Ishikawa (cell line): ENCODE measurements around the gene DPP4.

Experiments used
- CEBPB ChIP-seq: IDR thresholded peaks from 2 replicates; pipeline ENCODE4 v1.6.1; 2012
- CREB1 ChIP-seq: IDR thresholded peaks from 2 replicates; pipeline ENCODE4 v1.6.1; 2012; ENCODE audit warnings: low read depth
- EGR1 ChIP-seq: IDR thresholded peaks from 2 replicates; pipeline ENCODE4 v1.6.1; 2012
- EP300 ChIP-seq: IDR thresholded peaks from 2 replicates; pipeline ENCODE4 v1.6.1; 2012; ENCODE audit warnings: borderline replicate concordance
- FOXM1 ChIP-seq: IDR thresholded peaks from 2 replicates; pipeline ENCODE4 v1.6.1; 2012; ENCODE audit warnings: low read depth, borderline replicate concordance
- MAX ChIP-seq: IDR thresholded peaks from 2 replicates; pipeline ENCODE4 v1.6.1; 2012
- NFIC ChIP-seq: IDR thresholded peaks from 2 replicates; pipeline ENCODE4 v1.6.1; 2012
- RAD21 ChIP-seq: IDR thresholded peaks from 2 replicates; pipeline ENCODE4 v1.6.1; 2012; ENCODE audit warnings: low read depth
- REST ChIP-seq: IDR thresholded peaks from 2 replicates; pipeline ENCODE4 v1.6.1; 2012; ENCODE audit warnings: low read depth, mild to moderate bottlenecking
- TAF1 ChIP-seq: IDR thresholded peaks from 2 replicates; pipeline ENCODE4 v1.6.1; 2012; ENCODE audit warnings: low read depth, mild to moderate bottlenecking
- TCF12 ChIP-seq: IDR thresholded peaks from 2 replicates; pipeline ENCODE4 v1.6.1; 2012; ENCODE audit warnings: low read depth
- TEAD4 ChIP-seq: IDR thresholded peaks from 2 replicates; pipeline ENCODE4 v1.6.1; 2012
- USF1 ChIP-seq: IDR thresholded peaks from 2 replicates; pipeline ENCODE4 v1.6.1; 2012
- YY1 ChIP-seq: IDR thresholded peaks from 2 replicates; pipeline ENCODE4 v1.6.1; 2012; ENCODE audit warnings: low read depth
- ZBTB7A ChIP-seq: IDR thresholded peaks from 2 replicates; pipeline ENCODE4 v1.6.1; 2012; ENCODE audit warnings: low read depth

DPP4 gene

GRCh38 chr2:162053066-162053807, 20.8 kb downstream of the DPP4 start:
- TF ChIP-seq EGR1 = no peak
- TF ChIP-seq FOXM1 = no peak
- no peak for TF ChIP-seq ZBTB7A
- no peak for TF ChIP-seq TAF1
- TF ChIP-seq MAX = no peak
- TF ChIP-seq EP300 = no peak
- TF ChIP-seq TCF12 = no peak
- no peak for TF ChIP-seq CEBPB
- no peak for TF ChIP-seq RAD21

GRCh38 chr2:162050513-162050961, 23.5 kb downstream of the DPP4 start:
- TF ChIP-seq FOXM1 = no peak
- no peak for TF ChIP-seq CREB1
- no peak for TF ChIP-seq TAF1
- no peak for TF ChIP-seq NFIC
- no peak for TF ChIP-seq TEAD4
- TF ChIP-seq CEBPB = no peak
- TF ChIP-seq USF1 = no peak
- no peak for TF ChIP-seq RAD21

- TF ChIP-seq ZBTB7A (no peak), MAX (no peak), FOXM1 (no peak)
Observed at GRCh38 chr2:162044586-162044985, 29.4 kb downstream of the DPP4 start.

GRCh38 chr2:162043132-162043531, 30.9 kb downstream of the DPP4 start:
- TF ChIP-seq ZBTB7A (no peak), TAF1 (no peak)

GRCh38 chr2:162041485-162041884, 32.5 kb downstream of the DPP4 start:
- no peak for TF ChIP-seq MAX

GRCh38 chr2:162038725-162039124, 35.3 kb downstream of the DPP4 start:
- TF ChIP-seq TEAD4 = no peak

GRCh38 chr2:162037886-162038285, 36.1 kb downstream of the DPP4 start:
- TF ChIP-seq TAF1 (no peak), NFIC (no peak), CEBPB (no peak), REST (no peak), RAD21 (no peak), CREB1 (no peak), FOXM1 (no peak), YY1 (no peak), TCF12 (no peak), MAX (no peak), EGR1 (no peak), EP300 (no peak), TEAD4 (no peak), ZBTB7A (no peak), USF1 (no peak)

GRCh38 chr2:162037028-162037795, 36.8 kb downstream of the DPP4 start:
- TF ChIP-seq YY1 (no peak), TCF12 (no peak), EGR1 (no peak), TEAD4 (no peak), TAF1 (no peak), ZBTB7A (no peak), RAD21 (no peak), CREB1 (no peak), USF1 (no peak), REST (no peak), CEBPB (no peak), EP300 (no peak), FOXM1 (no peak), MAX (no peak), NFIC (no peak)
